Activated CD8-positive, alpha-beta memory T cell treated with anti-CD3 and anti-CD28 coated beads, Interleukin-2, amount 50 U/mL, for 4 hours (primary cell): ENCODE data around the gene PROP1.
"Not testable (repeated sequence)": the region's sequence is repeated elsewhere in the genome, so short reads cannot be mapped to it uniquely, and the experiment has no call there.

Experiments
- DNase-seq: peaks from one replicate; pipeline ENCODE4 v3.0.0-alpha.2; 2020

The PROP1 gene

GRCh38 chr5:177943805-177944736 lies 52.0 kb downstream of the PROP1 start:
- peak; percentile 47 for DNase-seq

GRCh38 chr5:177942896-177943295 lies 53.1 kb downstream of the PROP1 start:
- DNase-seq, result not testable (repeated sequence)
